Measurements from ENCODE around the gene BMI1.

GRCh38 chr10:22333167-22333974 lies 12.5 kb downstream of the BMI1 start:
- TF ChIP-seq, protein P1, sequence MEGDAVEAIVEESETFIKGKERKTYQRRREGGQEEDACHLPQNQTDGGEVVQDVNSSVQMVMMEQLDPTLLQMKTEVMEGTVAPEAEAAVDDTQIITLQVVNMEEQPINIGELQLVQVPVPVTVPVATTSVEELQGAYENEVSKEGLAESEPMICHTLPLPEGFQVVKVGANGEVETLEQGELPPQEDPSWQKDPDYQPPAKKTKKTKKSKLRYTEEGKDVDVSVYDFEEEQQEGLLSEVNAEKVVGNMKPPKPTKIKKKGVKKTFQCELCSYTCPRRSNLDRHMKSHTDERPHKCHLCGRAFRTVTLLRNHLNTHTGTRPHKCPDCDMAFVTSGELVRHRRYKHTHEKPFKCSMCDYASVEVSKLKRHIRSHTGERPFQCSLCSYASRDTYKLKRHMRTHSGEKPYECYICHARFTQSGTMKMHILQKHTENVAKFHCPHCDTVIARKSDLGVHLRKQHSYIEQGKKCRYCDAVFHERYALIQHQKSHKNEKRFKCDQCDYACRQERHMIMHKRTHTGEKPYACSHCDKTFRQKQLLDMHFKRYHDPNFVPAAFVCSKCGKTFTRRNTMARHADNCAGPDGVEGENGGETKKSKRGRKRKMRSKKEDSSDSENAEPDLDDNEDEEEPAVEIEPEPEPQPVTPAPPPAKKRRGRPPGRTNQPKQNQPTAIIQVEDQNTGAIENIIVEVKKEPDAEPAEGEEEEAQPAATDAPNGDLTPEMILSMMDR (IDR thresholded peaks at IDR 0.05): no peak
- TF ChIP-seq POLR2A (IDR thresholded peaks at IDR 0.05): no peak
